Measurements from ENCODE around the gene AEBP1.

The AEBP1 gene

DNA sequence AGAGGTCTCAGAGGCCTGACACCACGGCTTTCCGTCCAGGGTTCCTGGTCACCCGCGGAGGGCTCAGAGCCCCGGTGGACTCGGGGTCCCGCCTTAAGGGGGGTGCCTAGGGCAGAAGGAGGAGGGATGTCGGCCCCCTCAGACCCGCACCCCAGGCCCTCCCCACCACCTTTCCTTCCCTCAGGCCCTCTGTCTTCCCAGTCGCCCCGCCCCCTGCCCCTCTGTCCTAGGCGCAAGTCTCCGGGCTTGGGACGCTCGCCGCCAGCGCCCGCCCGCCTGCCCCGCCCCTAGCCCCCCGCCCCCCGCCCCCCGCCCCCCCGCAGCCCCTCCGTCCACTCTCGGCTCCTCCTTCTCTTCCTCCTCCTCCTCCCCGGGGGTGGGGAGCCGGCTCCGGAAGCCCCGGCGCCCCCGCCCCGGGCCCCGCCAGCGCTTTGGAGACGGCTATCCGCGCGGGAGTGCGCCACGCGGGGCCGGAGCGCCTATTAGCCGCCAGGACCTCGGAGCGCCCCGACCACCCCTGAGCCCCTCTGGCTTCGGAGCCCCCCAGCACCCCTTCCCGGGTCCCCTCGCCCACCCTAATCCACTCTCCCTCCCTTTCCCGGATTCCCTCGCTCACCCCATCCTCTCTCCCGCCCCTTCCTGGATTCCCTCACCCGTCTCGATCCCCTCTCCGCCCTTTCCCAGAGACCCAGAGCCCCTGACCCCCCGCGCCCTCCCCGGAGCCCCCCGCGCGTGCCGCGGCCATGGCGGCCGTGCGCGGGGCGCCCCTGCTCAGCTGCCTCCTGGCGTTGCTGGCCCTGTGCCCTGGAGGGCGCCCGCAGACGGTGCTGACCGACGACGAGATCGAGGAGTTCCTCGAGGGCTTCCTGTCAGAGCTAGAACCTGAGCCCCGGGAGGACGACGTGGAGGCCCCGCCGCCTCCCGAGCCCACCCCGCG, at the start of gene AEBP1:
Gene AEBP1 (plus strand): TSS at position 423 of the 937 bp plus-strand sequence. CDS start 321 bp downstream, at position 744.
- DNase-seq, result no peak

DNA sequence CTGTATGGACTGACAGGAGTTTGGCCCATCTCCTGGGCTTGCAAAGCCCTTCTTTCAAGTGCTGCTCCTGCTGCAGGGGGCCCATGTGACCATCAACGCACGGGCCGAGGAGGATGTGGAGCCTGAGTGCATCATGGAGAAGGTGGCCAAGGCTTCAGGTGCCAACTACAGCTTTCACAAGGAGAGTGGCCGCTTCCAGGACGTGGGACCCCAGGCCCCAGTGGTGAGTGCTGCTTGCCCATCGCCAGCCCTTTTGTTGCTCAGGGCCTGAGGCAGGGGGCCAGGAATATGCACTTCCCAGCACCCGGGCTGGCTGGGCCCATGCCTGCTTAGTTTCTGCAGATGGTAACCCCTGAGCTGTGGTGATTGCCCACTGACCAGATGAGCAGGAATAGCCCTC, 47.5 kb upstream of the AEBP1 start:
- DNase-seq, result no peak

DNA sequence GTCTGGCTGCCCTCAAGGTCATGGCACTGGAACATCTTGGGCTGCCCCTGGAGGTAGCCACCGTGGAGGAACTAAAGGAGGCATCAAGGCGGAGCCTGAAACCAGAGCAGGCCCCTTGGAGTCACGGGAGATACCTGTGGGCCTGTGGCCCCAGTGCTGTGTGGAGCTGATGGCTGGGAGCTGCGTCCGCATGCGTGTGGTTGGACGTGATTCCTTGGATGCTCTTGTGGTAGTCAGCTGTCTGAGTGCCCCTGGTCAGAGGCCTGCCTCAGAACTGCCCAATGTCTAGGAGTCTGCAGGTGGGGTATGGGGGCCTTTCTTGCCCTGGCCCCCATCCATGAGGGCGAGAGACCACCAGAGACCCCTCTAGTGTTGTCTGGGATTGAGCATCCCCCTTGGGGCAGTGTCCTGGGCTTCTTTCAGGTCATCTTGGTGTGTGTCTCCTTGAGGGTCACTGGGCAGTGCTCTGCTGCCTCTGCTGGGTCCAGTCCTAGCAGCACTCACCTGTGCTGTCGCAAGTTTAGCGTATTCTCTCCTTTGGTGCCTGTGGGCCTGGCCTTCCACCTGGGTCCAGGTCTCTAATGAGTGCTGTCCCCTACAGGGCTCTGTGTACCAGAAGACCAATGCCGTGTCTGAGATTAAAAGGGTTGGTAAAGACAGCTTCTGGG, 46.8 kb upstream of the AEBP1 start:
- no peak for DNase-seq

DNA sequence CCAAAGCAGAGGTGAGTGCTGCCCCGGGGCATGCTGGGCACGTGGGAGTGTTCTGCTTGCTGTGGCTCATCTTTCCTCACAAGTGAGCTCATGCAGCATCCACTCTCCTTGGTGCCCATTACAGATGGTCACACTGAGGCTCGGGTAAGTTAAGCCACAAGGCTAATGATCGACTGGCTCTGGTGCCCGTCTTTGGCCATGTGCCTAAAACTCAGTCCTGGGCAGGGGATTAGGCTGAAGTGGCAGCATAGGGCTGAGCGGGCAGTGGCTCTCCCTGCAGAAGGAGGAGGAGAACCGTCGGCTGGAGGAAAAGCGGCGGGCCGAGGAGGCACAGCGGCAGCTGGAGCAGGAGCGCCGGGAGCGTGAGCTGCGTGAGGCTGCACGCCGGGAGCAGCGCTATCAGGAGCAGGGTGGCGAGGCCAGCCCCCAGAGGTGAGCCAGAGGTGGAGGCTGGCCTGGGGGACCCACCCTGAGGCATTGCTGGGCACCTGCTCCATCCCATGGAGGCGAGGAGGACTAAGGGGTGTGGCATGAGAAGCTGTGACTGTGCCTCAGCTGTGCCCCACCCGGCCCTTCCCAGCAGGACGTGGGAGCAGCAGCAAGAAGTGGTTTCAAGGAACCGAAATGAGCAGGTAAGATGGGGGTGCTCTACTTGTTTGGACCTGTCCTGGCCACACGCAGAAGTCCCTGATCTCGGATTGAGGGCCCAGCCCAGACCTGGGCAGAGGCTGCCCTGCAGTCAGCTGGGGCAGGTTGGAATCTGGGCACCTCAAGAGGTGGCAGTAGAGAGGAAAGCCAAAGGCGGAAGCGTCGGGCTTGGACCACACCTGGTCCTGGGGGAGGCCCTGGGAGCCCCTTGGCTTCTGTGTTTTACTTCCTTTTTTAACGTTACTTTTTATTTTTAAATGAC, 46.0 kb upstream of the AEBP1 start:
- no peak for DNase-seq

DNA sequence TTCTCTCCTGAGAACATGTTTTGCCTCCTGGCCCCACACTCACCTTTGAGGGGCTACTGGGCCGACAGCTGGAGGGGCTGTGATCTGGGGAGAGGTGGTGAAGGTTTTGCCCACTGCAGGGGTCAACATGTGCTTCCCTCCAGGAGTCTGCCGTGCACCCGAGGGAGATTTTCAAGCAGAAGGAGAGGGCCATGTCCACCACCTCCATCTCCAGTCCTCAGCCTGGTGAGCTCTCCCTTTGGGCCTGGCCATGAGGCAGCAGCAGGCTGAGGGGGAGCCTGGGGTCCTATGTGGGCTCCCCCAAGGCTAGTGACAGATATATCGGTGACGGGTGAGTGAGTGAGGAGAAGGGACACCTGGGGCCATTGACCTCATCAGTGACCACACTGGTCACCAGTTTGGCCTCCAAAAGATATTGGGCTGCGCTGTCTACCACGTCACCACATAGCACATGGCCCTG, 45.4 kb upstream of the AEBP1 start:
- DNase-seq, result no peak

DNA sequence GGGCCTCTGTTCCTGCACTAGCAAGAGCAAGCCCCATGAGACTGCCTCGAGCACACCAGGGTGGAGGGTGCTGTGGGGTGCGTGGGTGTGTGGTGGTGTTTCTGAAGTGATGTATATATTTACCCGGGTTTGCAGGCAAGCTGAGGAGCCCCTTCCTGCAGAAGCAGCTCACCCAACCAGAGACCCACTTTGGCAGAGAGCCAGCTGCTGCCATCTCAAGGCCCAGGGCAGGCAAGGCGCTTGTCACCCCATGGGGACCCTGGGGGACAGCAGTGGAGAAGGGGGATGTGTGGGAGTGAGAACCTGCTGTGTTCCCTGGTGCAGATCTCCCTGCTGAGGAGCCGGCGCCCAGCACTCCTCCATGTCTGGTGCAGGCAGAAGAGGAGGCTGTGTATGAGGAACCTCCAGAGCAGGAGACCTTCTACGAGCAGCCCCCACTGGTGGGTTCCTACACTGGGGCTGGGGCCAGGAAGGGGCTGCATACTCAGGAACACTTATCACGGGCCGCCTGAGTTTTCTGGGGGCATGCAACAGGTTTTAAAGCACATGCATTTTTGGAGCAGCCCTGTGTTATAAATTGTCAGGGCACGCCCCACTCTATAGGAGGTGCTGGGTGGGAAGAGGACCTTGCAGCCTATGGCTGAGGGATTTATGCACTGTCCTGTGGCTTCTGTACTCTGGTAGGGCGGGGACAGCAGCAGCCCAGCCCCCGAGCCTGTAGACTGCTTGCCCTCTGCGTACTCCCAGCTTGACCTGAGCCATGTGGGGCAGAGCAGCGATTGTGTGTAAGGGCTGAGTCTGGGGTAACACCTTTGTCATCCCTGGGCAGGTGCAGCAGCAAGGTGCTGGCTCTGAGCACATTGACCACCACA, 44.7 kb upstream of the AEBP1 start:
- no peak for DNase-seq

DNA sequence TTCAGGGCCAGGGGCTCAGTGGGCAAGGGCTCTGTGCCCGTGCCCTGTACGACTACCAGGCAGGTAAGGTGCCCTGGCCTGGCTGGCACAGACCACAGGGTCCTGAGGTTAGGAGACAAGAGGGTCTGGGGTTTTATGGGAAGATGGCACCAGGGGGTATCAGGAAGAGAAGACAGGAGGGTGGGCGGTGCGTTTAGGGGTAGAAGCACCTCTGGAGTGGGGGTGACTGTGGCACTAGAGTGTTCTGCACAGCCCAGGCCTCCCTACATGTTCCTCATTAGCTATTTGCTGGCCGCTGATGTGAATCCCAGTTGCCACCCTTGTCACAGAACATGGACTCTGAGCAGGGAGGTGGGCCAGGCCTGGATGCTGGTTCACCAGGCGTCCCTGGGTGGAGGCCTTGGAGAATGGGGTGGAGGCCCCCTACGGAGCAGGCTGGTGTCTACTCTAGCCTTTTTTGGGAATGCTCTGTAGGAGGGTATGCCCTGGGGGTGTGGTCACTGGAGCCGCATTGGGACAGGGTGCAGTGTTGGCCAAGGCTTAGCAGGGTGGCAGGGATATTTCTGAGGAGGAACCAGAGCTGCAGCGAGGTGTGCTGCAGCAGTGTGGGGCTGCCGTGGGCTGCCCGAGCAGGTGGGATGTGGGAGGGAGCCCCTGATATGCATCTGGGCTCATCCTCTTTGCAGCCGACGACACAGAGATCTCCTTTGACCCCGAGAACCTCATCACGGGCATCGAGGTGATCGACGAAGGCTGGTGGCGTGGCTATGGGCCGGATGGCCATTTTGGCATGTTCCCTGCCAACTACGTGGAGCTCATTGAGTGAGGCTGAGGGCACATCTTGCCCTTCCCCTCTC, 43.8 kb upstream of the AEBP1 start:
- DNase-seq, result no peak

DNA sequence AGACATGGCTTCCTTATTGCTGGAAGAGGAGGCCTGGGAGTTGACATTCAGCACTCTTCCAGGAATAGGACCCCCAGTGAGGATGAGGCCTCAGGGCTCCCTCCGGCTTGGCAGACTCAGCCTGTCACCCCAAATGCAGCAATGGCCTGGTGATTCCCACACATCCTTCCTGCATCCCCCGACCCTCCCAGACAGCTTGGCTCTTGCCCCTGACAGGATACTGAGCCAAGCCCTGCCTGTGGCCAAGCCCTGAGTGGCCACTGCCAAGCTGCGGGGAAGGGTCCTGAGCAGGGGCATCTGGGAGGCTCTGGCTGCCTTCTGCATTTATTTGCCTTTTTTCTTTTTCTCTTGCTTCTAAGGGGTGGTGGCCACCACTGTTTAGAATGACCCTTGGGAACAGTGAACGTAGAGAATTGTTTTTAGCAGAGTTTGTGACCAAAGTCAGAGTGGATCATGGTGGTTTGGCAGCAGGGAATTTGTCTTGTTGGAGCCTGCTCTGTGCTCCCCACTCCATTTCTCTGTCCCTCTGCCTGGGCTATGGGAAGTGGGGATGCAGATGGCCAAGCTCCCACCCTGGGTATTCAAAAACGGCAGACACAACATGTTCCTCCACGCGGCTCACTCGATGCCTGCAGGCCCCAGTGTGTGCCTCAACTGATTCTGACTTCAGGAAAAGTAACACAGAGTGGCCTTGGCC, 43.0 kb upstream of the AEBP1 start:
- no peak for DNase-seq

DNA sequence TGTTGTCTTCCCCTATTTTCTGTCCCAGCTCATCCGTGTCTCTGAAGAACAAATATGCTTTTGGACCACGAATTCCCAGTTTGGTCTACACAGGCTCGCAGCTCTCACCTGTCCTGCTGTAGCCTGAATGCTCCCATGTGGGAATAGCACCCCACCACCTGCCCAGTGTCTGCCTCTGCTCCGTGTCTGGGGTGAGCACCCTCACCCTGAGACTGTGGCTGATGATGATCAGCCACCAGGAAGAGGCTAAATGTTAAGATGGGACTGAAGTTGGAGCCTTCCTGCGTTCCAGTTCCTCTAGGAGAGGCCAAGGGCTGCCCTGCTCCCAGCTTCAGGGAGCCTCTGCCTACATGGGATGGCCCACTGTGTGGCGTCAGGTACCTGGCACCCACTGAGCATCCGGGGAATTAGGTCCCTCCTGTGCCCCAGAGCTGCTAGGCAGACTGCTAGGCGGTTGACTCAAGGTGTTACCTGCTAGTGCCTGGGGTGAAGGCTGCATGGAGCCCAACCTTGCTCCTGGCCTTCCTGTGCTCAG, 42.4 kb upstream of the AEBP1 start:
- DNase-seq, result no peak

DNA sequence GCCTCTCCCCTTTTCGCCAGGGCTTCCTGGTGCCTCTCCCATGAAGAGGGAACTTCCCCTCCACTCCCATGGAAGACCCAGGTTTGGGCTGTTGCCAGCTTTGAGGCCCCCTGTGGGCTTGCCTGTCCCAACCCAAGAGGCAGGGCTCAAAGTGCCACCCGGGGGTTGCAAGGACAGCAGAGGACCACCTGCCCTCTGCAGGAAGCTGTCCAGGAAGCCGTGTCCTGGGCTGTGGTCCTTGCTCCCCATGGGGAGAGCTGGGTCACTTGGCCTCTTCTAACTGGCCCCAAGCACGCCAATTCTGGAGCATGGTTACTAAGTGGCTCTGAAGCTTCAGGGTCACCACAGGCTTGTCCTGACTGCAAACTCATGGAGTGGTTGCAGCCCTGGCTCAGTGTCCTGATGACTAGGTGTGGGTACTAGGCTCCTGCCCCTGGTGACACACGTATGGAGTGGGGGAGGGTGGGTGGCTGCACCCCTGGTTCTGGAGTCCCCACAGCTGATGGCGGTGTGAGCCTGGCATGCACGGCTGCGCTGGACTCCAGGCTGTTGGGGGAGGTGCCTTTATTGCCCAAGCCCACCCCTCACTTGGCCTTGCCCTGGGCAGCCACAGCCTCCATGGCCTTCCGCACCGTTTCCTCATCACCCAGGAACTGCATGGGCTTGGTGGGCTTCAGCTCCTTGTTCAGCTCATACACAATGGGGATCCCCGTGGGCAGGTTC, 41.8 kb upstream of the AEBP1 start:
- DNase-seq, result no peak

DNA sequence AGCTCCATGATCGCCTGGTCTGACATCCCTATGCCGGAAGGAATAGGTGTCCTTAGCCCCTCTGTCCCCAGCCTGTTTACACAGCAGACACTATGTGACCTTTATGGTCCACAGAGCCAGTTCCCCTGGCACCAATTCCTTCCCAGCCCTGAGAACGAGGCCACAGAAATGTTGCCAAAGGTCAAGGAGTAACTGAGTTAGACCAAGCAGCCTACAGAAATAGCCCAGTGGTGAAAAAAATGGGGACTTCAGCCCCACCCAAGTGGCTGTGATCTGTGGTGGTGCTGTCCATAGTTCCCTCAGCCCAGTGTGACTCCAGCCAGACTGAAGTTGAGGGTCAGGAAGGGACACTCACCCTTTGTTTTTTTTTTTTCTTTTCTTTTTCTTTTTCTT, 41.2 kb upstream of the AEBP1 start:
- DNase-seq, result no peak

DNA sequence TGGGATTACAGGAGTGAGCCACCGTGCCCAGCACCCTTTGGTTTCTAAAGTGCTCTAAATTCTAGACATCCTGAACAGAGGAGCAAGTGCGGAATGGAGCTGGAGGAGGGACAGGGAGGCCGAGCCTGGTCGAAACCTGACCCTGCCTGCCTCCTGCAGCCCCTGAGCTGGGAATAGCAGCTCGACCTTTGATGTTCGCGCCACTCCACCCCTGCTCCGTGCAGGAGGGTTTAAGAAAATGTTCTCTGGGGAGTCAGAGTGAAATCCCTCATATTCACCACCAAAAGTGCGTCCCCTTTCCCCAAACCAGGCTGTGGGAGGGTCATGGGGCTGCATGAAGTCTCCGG, 40.6 kb upstream of the AEBP1 start:
- no peak for DNase-seq

DNA sequence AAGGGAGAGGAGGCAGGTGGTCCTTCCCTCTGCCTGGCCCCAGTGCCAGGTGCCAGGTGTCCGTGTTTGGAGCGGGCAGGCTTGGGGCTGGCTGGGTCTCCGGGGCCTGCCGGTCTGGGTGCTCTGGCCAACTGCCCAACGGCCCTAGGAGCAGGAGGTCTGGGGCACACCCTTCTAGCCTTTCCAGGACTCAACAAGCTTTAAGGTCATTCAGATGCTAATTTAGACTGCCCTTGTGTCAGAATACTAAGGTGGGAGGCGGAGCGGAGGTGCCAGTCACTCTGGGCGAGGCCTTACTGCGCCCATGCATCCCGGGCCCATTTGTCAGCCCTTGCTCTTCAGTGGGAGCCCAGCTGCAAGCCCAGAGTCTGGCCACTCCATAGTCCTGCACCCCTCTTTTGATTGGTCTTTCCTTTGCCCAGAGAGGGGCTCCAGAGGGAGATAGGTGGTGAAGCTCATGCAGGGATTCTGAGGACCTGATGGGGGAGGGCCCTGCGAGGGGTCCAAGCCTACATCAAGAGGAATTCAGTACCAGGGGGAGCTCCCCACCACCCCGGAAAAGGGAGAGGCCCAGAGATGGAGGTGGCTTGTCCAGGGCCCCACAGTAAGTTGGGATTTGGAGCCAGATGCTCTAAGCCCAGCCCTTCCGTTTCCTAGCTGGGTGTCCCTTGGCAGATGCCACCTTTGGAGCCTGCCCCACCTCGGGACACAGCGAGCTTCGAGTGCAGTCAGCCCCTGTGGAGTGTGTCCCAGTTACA, 40.1 kb upstream of the AEBP1 start:
- no peak for DNase-seq

DNA sequence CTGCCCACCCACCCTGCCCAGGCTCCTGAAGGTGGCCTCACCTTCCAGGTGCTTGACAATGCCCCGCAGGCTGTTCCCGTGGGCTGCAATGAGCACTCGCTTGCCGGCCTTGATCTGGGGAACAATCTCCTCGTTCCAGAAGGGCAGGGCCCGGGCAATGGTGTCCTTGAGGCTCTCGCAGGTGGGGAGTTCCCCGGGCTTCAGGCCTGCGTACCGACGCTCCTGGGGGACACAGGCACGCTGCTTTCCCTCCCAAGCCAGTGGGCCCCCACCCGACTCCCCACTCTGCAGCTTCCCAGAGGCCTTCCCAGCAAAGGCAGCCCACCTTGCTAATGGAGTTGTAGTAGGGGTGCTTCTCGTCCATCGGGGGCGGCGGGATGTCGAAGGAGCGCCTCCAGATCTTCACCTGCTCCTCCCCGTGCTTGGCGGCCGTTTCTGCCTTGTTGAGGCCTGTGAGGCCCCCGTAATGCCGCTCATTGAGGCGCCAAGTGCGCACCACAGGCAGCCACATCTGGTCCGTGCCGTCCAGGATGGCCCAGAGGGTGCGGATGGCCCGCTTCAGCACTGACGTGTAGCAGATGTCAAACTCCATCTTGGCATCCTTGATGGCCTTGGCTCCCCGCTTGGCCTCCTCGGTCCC, 39.2 kb upstream of the AEBP1 start:
- no peak for DNase-seq

DNA sequence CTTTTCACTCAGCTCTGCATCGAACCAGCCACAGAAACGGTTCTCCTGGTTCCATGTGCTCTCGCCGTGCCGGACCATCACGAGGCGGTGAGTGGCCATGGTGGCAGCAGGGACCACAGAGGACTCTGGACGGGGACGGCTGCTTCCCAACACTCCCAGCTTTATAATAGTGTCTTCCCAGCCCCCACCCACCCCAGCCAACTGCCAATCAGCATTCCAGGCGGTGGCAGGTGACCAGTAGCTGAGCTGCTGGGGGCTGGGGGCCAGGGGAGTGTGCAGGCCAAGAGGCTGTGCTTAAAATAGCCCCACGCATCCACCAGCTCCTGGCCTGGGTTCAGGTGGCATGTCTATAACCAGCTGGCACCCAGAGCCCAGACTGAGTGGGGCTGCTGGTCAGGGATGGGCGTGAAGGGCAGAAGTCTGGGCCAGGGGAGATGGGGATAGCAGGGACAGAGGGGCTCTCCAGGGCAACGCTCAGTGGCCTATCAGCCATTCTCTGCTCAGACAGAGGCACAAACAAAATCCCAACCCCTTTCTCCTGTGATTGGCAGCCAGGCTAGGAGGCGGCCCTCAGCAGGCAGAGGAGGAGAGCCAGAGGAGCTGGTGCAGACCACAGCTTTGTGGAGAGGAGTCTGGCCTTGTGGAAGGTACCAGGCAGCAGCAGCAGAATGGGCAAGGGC, 38.6 kb upstream of the AEBP1 start, which contains the start of gene PGAM2:
Gene PGAM2 (minus strand): TSS at position 137 of the 680 bp plus-strand sequence. CDS start 38 bp downstream, at position 99.
- DNase-seq, result no peak

DNA sequence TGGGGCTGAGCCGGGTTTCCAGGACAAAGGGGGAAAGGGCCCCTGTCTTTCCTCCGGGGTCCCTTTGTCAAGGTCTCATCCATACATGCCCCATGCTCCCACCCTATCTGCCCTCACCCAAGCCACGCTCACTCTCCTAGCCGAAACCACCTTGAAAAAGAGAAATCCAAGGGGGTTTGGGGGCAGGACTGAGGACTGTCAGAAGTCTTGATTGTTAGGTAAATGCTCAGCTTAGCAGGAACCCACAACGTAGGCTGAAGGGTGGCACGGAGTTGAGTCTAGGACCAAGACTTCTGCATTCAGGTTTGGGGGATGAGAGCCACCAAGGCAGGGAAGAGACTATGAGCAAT, 38.1 kb upstream of the AEBP1 start:
- DNase-seq, result no peak

DNA sequence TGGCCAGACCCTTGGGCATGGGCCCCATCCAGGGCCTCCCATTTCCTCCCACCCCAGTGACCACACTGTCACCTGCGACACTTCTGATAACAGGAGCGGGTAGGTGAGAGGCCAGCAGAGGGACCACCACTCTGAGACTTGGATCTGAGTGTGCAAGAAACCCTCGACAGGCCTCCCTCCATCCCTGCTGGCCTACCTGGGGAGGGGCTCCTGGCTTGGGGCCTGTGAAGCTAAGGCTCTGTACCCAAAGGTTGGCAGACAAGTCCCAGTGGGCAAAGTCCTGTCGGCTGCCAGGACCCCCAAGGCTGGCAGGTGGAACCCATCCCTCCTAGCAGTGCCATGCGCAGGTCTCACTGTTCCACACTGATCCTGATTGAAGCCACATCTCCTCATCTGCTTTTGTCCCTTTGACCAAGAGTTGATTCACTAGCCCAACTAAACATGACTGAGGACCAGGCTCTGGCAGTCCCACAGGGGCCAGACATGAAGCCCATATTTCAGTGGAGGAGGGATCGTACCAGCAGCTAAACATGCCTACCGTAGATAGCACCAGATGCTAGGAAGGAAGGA, 37.6 kb upstream of the AEBP1 start:
- DNase-seq, result no peak

Data from NCI-H526 treated with DMSO at 0.1 percent for 48 hours (cell line).